IMR-90 (cell line): Measurements from ENCODE around the gene GBA2.

ENCODE experiments used
- BHLHE40 ChIP-seq: fragments of 150-350 bp; IDR thresholded peaks from 2 replicates; pipeline ENCODE4 v1.6.1; 2016; ENCODE audit warnings: mild to moderate bottlenecking, low read depth, low read length
- CEBPB ChIP-seq: IDR thresholded peaks from 2 replicates; pipeline ENCODE4 v1.6.1; 2012; ENCODE audit warnings: low read depth, low read length, improper control_type of control experiment
- CHD1 ChIP-seq: IDR thresholded peaks from 2 replicates; pipeline ENCODE4 v1.6.1; 2012; ENCODE audit warnings: low read depth, low read length, improper control_type of control experiment
- CTCF ChIP-seq: conservative IDR thresholded peaks from 2 replicates; pipeline ENCODE4 v1.5.1; 2012; ENCODE audit warnings: mild to moderate bottlenecking, low read depth, low read length, improper control_type of control experiment
- MAFK ChIP-seq: IDR thresholded peaks from 2 replicates; pipeline ENCODE4 v1.6.1; 2012; ENCODE audit warnings: low read depth, low read length, improper control_type of control experiment
- MAZ ChIP-seq: IDR thresholded peaks from 2 replicates; pipeline ENCODE4 v1.6.1; 2012; ENCODE audit warnings: low read depth, mild to moderate bottlenecking, low read length, improper control_type of control experiment, moderate library complexity, borderline replicate concordance
- MXI1 ChIP-seq: IDR thresholded peaks from 2 replicates; pipeline ENCODE4 v1.6.1; 2012; ENCODE audit warnings: low read depth, mild to moderate bottlenecking, low read length, moderate library complexity, borderline replicate concordance
- POLR2A ChIP-seq: IDR thresholded peaks from 2 replicates; pipeline ENCODE4 v1.6.1; 2012; ENCODE audit warnings: mild to moderate bottlenecking, low read depth, low read length
- RCOR1 ChIP-seq: IDR thresholded peaks from 2 replicates; pipeline ENCODE4 v1.6.1; 2012; ENCODE audit warnings: mild to moderate bottlenecking, low read length, improper control_type of control experiment; ENCODE audit not compliant: insufficient replicate concordance
- RFX5 ChIP-seq: IDR thresholded peaks from 2 replicates; pipeline ENCODE4 v1.8.0; 2012; ENCODE audit warnings: low read depth, mild to moderate bottlenecking, low read length, moderate library complexity
- SMC3 ChIP-seq: fragments of 150-350 bp; IDR thresholded peaks from 2 replicates; pipeline ENCODE4 v1.6.1; 2016; ENCODE audit warnings: low read depth, mild to moderate bottlenecking, antibody characterized with exemption, low read length, moderate library complexity
- USF2 ChIP-seq: fragments of 150-350 bp; IDR thresholded peaks from 2 replicates; pipeline ENCODE4 v1.6.1; 2017; ENCODE audit warnings: mild to moderate bottlenecking, antibody characterized with exemption, low read length, low read depth

- TF ChIP-seq CTCF: no peak
- TF ChIP-seq SMC3: no peak
- TF ChIP-seq POLR2A: no peak
- TF ChIP-seq USF2: no peak
- TF ChIP-seq RFX5: no peak
- TF ChIP-seq CEBPB: no peak
- TF ChIP-seq MAFK: no peak
- no peak for TF ChIP-seq BHLHE40
- TF ChIP-seq RCOR1: no peak
- TF ChIP-seq CHD1: no peak
- no peak for TF ChIP-seq MXI1
- TF ChIP-seq MAZ: no peak
Measured at GRCh38 chr9:35792826-35793225, 43.8 kb upstream of the GBA2 start.
